Activated naive CD4-positive, alpha-beta T cell treated with anti-CD3 and anti-CD28 coated beads, Interleukin-2, amount 50 U/mL, for 24 hours (primary cell): ENCODE results near the gene FHOD1.

Experiments
- H3K27ac Mint-ChIP-seq: one replicate; pipeline ENCODE4 v1.8.0; 2021; ENCODE audit warnings: mild to moderate bottlenecking, mixed read lengths
- H3K27me3 Mint-ChIP-seq: one replicate; pipeline ENCODE4 v1.8.0; 2021; ENCODE audit warnings: mixed read lengths
- H3K36me3 Mint-ChIP-seq: one replicate; pipeline ENCODE4 v1.8.0; 2021; ENCODE audit warnings: mixed read lengths
- H3K4me1 Mint-ChIP-seq: one replicate; pipeline ENCODE4 v1.8.0; 2021; ENCODE audit warnings: mixed read lengths
- H3K4me3 Mint-ChIP-seq: one replicate; pipeline ENCODE4 v1.8.0; 2021; ENCODE audit warnings: mild to moderate bottlenecking, mixed read lengths
- H3K9me3 Mint-ChIP-seq: one replicate; pipeline ENCODE4 v1.8.0; 2021; ENCODE audit warnings: mixed read lengths

The FHOD1 gene

GRCh38 chr16:67199011-67199807 lies 48.1 kb downstream of the FHOD1 start, which contains the start of gene ELMO3:
TSS of gene ELMO3 (plus strand) at chr16:67199131. CDS start at chr16:67199327, 196 bp downstream.
- Mint-ChIP-seq H3K4me1 (peaks cover 15% of the 10 kb centered on the region), H3K27me3 (no peaks in the 10 kb centered on the region), H3K36me3 (peaks cover 11% of the 10 kb centered on the region), H3K4me3 (no peak within 1 kb of the TSS), H3K27ac (no peak within 1 kb of the TSS), H3K9me3 (no peaks in the 10 kb centered on the region)

DNA sequence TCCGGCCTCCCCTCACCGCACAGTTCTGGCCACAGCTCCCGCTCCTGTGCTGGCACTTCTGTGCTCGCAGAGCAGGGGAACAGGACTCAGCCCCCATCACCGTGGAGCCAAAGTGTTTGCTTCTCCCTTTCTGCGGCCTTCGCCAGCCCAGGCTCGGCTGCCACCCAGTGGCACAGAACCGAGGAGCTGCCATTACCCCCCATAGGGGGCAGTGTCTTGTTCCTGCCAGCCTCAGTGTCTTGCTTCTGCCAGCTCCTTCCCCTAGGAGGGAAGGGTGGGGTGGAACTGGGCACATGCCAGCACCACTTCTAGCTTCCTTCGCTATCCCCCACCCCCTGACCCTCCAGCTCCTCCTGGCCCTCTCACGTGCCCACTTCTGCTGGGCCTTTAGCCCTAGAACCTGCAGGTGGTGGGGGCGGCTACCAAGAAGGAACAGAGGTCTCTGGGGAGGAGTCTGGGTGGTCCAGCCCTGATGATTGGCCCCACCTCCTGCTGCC lies 49.0 kb downstream of the FHOD1 start:
- Mint-ChIP-seq H3K9me3 (no peaks in the 10 kb centered on the region), H3K4me1 (peaks cover 24% of the 10 kb centered on the region), H3K27ac (no peak overlapping the region), H3K27me3 (no peaks in the 10 kb centered on the region), H3K4me3 (no peak overlapping the region), H3K36me3 (peaks cover 15% of the 10 kb centered on the region)

DNA sequence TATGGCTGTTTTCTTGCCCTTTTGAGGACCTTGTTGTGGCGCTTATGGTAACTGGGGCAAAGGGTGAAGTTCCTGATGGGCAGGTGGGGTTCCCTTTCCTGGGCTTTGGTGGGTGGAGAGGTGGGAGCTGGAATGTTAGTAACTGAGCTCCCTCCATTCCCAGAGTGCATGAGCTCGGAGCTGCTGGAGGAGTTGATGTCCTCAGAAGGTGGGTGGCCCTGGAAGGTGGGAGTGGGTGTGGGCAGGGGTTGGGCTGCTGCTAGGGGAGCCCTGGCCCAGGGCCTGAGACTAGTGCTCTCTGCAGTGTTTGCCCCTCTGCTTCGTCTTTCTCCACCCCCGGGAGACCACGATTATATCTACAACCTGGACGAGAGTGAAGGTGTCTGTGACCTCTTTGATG lies 49.6 kb downstream of the FHOD1 start:
- peak overlapping the region; percentile 55 for H3K27ac Mint-ChIP-seq
- no peak overlapping the region for H3K4me3 Mint-ChIP-seq
- no peaks in the 10 kb centered on the region for H3K9me3 Mint-ChIP-seq
- H3K4me1 Mint-ChIP-seq, result peaks cover 27% of the 10 kb centered on the region
- peaks cover 16% of the 10 kb centered on the region for H3K36me3 Mint-ChIP-seq
- no peaks in the 10 kb centered on the region for H3K27me3 Mint-ChIP-seq

GRCh38 chr16:67196881-67197280 lies 50.4 kb downstream of the FHOD1 start:
- Mint-ChIP-seq H3K27ac (peak overlapping the region; percentile 76), H3K4me3 (peak overlapping the region; percentile 51), H3K27me3 (no peaks in the 10 kb centered on the region), H3K9me3 (no peaks in the 10 kb centered on the region), H3K36me3 (peaks cover 18% of the 10 kb centered on the region), H3K4me1 (peaks cover 31% of the 10 kb centered on the region)

GRCh38 chr16:67195676-67196075 lies 51.6 kb downstream of the FHOD1 start:
- Mint-ChIP-seq H3K27ac (no peak overlapping the region), H3K4me1 (peaks cover 38% of the 10 kb centered on the region), H3K9me3 (no peaks in the 10 kb centered on the region), H3K4me3 (no peak overlapping the region), H3K27me3 (no peaks in the 10 kb centered on the region), H3K36me3 (peaks cover 18% of the 10 kb centered on the region)

DNA sequence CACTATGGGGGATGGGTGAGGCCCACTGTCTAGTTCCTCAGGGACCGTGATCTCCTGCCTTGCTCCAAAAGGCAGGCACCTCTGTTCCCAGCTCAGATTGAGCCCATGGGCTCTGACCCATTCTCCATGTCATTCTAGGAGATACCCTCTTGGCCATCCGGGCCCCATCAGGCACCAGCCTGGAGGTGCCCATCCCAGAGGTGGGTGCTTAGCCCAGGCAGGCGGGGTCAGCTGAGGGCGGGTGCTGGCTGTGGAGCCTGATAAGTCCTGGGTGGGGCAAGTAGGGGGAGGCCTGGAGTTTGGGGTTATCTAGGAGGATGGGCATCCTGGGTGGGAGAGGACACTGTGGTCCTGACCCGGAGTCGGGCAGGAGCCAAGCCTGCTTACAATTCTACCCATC lies 53.0 kb downstream of the FHOD1 start:
- no peaks in the 10 kb centered on the region for H3K9me3 Mint-ChIP-seq
- H3K4me1 Mint-ChIP-seq, result peaks cover 38% of the 10 kb centered on the region
- H3K4me3 Mint-ChIP-seq, result peak overlapping the region; percentile 95
- H3K27me3 Mint-ChIP-seq, result no peaks in the 10 kb centered on the region
- peaks cover 18% of the 10 kb centered on the region for H3K36me3 Mint-ChIP-seq
- H3K27ac Mint-ChIP-seq, result peak overlapping the region; percentile 41

DNA sequence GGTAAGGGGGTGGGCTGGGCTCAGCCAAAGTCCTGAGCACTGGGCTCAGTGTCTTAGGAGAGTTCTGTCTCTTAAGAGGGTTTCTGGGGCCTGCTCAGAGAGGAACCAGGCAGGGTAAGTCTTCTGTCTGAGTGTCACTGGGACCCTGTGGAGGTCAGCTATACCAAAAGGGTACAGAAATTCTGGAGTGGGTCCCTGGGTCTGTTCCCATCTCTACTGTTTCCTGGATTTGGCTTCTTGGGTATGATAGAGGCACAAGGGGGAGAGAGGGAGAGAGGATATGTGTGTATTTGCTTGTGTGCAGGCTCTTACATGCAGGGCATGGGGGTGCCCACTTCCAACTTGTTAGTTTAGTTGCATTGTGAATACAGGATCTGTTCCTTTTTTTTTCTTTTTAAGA lies 53.7 kb downstream of the FHOD1 start:
- H3K4me1 Mint-ChIP-seq, result peaks cover 38% of the 10 kb centered on the region
- peaks cover 18% of the 10 kb centered on the region for H3K36me3 Mint-ChIP-seq

DNA sequence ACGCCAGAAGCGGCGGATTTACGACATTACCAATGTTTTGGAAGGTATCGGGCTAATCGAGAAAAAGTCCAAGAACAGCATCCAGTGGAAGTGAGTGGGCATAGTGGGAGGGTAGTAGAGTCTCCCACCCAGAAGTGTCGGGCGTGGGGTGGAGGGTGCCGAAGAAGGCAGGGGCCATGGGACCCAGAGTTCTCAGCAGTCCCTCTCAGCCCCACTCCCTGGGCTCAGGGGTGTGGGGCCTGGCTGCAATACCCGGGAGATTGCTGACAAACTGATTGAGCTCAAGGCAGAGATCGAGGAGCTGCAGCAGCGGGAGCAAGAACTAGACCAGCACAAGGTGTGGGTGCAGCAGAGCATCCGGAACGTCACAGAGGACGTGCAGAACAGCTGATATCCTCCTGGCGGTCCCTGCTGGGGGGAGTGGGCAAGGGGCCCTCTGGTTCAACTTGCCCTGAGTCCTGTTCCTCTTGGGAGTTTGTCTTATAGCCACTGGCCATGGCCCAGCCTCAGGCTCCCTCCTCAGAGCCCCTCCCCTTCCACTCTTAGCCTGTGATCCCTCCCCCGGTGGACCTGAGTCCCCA lies 54.4 kb downstream of the FHOD1 start:
- Mint-ChIP-seq H3K27me3 (no peaks in the 10 kb centered on the region), H3K27ac (peak overlapping the region; percentile 51), H3K4me3 (peak overlapping the region; percentile 95), H3K36me3 (peaks cover 17% of the 10 kb centered on the region), H3K4me1 (peaks cover 38% of the 10 kb centered on the region), H3K9me3 (no peaks in the 10 kb centered on the region)

More for the DNA sequence above, 53.7 kb downstream of the FHOD1 start:
- Mint-ChIP-seq H3K27me3 (no peaks in the 10 kb centered on the region), H3K27ac (peak overlapping the region; percentile 46), H3K9me3 (no peaks in the 10 kb centered on the region), H3K4me3 (peak overlapping the region; percentile 95)

GRCh38 chr16:67191995-67192681 lies 55.1 kb downstream of the FHOD1 start, which contains the start of gene E2F4:
TSS of gene E2F4 (plus strand) at chr16:67192155. CDS start at chr16:67192228, 73 bp downstream.
- Mint-ChIP-seq H3K9me3 (no peaks in the 10 kb centered on the region), H3K27ac (peak within 1 kb of the TSS; percentile 89), H3K4me3 (peak within 1 kb of the TSS; percentile 95), H3K36me3 (peaks cover 17% of the 10 kb centered on the region), H3K4me1 (peaks cover 38% of the 10 kb centered on the region), H3K27me3 (no peaks in the 10 kb centered on the region)

- Mint-ChIP-seq H3K9me3 (no peaks in the 10 kb centered on the region), H3K4me1 (peaks cover 34% of the 10 kb centered on the region), H3K36me3 (peaks cover 13% of the 10 kb centered on the region), H3K27me3 (no peaks in the 10 kb centered on the region), H3K4me3 (peak overlapping the region; percentile 95), H3K27ac (peak overlapping the region; percentile 89)
Observed at GRCh38 chr16:67191411-67191994, 55.8 kb downstream of the FHOD1 start.

GRCh38 chr16:67190448-67191399 lies 56.6 kb downstream of the FHOD1 start:
- peaks cover 9% of the 10 kb centered on the region for H3K36me3 Mint-ChIP-seq
- no peaks in the 10 kb centered on the region for H3K9me3 Mint-ChIP-seq
- H3K27me3 Mint-ChIP-seq, result no peaks in the 10 kb centered on the region
- H3K4me3 Mint-ChIP-seq, result peak overlapping the region; percentile 95
- H3K4me1 Mint-ChIP-seq, result peaks cover 27% of the 10 kb centered on the region
- H3K27ac Mint-ChIP-seq, result no peak overlapping the region

GRCh38 chr16:67190041-67190440 lies 57.2 kb downstream of the FHOD1 start, which contains the start of gene EXOC3L1:
TSS of gene EXOC3L1 (minus strand) at chr16:67190136. CDS start at chr16:67189676, 460 bp downstream.
- Mint-ChIP-seq H3K27me3 (no peaks in the 10 kb centered on the region), H3K27ac (no peak within 1 kb of the TSS), H3K9me3 (no peaks in the 10 kb centered on the region), H3K4me1 (peaks cover 31% of the 10 kb centered on the region), H3K4me3 (no peak within 1 kb of the TSS), H3K36me3 (peaks cover 7% of the 10 kb centered on the region)

GRCh38 chr16:67188798-67189197 lies 58.5 kb downstream of the FHOD1 start:
- Mint-ChIP-seq H3K27ac (no peak overlapping the region), H3K4me3 (no peak overlapping the region), H3K4me1 (peaks cover 32% of the 10 kb centered on the region), H3K36me3 (peaks cover 4% of the 10 kb centered on the region), H3K9me3 (no peaks in the 10 kb centered on the region), H3K27me3 (no peaks in the 10 kb centered on the region)

GRCh38 chr16:67188323-67188722 lies 59.0 kb downstream of the FHOD1 start:
- no peak overlapping the region for H3K4me3 Mint-ChIP-seq
- no peak overlapping the region for H3K27ac Mint-ChIP-seq
- H3K4me1 Mint-ChIP-seq, result peaks cover 27% of the 10 kb centered on the region
- no peaks in the 10 kb centered on the region for H3K9me3 Mint-ChIP-seq
- H3K36me3 Mint-ChIP-seq, result peaks cover 4% of the 10 kb centered on the region
- H3K27me3 Mint-ChIP-seq, result no peaks in the 10 kb centered on the region
